ENCODE measurements around the gene PSIP1.

GRCh38 chr9:15501179-15501578 is 9.6 kb downstream of the PSIP1 start:
- no peak for TF ChIP-seq CTCF (conservative IDR thresholded peaks at IDR 0.05; ENCODE audit: low read depth, low read length)
- no peak for TF ChIP-seq EZH2 (IDR thresholded peaks at IDR 0.05; ENCODE audit: low read length, unreplicated experiment)
- TF ChIP-seq EZH2phosphoT487 (IDR thresholded peaks at IDR 0.05; ENCODE audit: borderline replicate concordance, low read length) = no peak

Data from PC-3 (cell line).